KOPT-K1 (cell line): ENCODE measurements around the gene CDC27.

Experiments
- H3K27ac ChIP-seq: fragments of 200-600 bp; sonication (generic); 2 replicates; pipeline ENCODE4 v1.5.1; 2016; ENCODE audit warnings: antibody characterized with exemption, mild to moderate bottlenecking, low read depth, low read length; ENCODE audit not compliant: poor library complexity, severe bottlenecking
- H3K36me3 ChIP-seq: fragments of 200-600 bp; sonication (generic); 2 replicates; pipeline ENCODE4 v1.5.1; 2017; ENCODE audit warnings: antibody characterized with exemption, mild to moderate bottlenecking, low read length, moderate library complexity; ENCODE audit not compliant: insufficient read depth
- H3K9me3 ChIP-seq: fragments of 200-600 bp; sonication (generic); 2 replicates; pipeline ENCODE4 v1.5.1; 2017; ENCODE audit warnings: antibody characterized with exemption, low read length, mild to moderate bottlenecking; ENCODE audit not compliant: insufficient read depth, poor library complexity, severe bottlenecking

Gene CDC27, protein sequence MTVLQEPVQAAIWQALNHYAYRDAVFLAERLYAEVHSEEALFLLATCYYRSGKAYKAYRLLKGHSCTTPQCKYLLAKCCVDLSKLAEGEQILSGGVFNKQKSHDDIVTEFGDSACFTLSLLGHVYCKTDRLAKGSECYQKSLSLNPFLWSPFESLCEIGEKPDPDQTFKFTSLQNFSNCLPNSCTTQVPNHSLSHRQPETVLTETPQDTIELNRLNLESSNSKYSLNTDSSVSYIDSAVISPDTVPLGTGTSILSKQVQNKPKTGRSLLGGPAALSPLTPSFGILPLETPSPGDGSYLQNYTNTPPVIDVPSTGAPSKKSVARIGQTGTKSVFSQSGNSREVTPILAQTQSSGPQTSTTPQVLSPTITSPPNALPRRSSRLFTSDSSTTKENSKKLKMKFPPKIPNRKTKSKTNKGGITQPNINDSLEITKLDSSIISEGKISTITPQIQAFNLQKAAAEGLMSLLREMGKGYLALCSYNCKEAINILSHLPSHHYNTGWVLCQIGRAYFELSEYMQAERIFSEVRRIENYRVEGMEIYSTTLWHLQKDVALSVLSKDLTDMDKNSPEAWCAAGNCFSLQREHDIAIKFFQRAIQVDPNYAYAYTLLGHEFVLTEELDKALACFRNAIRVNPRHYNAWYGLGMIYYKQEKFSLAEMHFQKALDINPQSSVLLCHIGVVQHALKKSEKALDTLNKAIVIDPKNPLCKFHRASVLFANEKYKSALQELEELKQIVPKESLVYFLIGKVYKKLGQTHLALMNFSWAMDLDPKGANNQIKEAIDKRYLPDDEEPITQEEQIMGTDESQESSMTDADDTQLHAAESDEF

DNA sequence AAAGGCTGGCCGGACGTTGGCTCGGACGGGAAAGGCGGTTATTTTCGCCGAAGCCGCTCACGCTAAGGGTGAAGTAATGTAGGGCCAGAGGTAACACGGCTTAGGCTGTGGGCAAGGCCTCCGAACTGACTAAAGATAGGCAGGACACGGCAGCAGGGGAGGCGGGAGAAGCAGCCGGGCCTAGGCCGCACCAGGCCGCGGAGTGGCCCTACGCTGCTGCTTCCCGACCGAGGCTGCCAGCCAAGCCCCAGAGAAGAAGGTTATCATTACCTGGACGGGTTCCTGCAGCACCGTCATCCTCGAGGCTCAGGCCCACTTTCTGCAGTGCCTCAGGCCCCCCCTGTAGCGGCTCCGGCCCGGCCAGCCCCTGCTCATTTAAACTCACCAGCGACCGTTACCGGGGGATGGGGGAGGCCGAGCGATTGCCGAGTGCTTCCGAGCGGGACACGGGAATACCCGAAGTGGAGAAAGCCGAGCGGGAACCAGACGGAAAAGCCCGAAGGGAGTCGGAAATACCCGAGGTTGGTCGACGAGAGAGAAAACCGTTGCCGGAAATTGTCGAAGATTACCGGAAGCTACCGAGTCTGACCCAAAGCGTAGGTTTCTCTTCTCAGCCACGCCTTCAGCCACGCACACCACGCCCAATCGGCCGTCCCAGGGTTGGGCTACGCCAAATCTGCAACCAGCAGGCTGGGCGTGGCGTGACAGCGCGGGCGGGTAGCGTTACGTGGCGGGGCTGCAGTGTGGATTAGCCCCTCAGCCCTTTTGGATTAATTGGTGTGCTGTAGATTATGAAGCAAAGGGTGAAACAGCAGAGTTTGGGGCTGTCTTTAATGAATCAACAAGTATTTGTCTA is at the start of gene CDC27:
Gene CDC27 (minus strand): TSS at position 420 of the 856 bp plus-strand sequence. CDS start 123 bp downstream, at position 297.
- H3K27ac ChIP-seq: peak within 1 kb of the TSS; percentile 98
- H3K9me3 ChIP-seq: no peaks in the 10 kb centered on the region
- peaks cover 14% of the 10 kb centered on the region for H3K36me3 ChIP-seq

DNA sequence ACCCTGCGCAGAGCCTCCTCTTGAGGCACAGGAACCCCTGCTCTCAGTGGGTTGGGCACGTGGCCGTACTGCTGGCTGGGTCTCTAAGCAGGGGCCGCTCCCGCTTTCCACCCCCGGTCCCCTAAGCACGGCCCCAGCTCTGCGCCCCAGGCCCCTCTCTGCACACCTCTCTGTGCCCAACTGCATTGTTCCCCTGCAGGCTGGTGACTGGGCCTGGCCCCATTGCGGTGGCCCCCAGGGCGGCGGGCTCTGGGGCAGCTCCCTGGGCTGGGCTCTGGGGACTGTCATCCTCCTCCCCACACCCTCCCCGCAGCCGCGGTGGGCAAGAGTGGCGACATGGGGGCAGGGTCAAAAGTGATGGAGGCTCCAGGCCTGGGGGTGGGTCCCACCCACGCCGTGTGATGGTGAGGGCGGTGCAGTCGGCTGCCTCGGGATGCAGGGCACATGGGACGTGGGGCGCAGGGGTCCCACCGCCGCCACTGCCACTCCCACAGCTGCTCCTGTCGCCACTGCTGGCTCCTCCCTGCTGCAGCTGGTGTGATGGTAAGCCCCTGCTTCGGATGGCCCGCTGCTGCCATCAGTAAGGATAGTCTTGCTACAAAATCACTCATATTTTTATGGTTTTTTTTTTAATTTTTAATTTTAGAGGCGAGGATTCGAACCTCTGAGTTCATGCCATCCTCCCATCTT is 49.4 kb upstream of the CDC27 start:
- Histone ChIP-seq H3K36me3 (no peaks in the 10 kb centered on the region), H3K9me3 (peaks cover 18% of the 10 kb centered on the region), H3K27ac (no peak overlapping the region)

DNA sequence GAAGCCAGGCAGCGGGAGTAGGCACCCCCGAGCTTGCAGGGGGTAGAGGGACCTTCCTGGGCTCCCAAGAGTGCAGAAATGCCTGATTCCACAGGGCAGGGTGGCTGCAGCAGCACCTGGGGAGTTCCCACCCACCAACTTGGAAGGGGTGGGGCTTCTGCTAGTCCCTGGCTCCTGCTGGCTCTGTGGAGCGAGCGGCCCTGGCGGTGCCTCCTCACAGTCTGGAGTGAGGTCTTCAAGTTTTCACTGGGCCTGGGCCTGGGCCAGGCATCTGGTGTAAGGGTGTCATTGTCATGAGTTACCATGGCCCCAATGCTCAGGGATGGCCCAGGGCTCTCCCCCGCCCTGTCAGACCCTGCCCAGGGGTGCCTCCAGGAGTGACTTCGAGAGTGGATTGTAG is 48.7 kb upstream of the CDC27 start:
- Histone ChIP-seq H3K27ac (no peak overlapping the region), H3K9me3 (peaks cover 18% of the 10 kb centered on the region), H3K36me3 (no peaks in the 10 kb centered on the region)

- no peaks in the 10 kb centered on the region for H3K36me3 ChIP-seq
- no peak overlapping the region for H3K27ac ChIP-seq
- peaks cover 18% of the 10 kb centered on the region for H3K9me3 ChIP-seq
Observed at GRCh38 chr17:47235923-47236322, 46.8 kb upstream of the CDC27 start.

DNA sequence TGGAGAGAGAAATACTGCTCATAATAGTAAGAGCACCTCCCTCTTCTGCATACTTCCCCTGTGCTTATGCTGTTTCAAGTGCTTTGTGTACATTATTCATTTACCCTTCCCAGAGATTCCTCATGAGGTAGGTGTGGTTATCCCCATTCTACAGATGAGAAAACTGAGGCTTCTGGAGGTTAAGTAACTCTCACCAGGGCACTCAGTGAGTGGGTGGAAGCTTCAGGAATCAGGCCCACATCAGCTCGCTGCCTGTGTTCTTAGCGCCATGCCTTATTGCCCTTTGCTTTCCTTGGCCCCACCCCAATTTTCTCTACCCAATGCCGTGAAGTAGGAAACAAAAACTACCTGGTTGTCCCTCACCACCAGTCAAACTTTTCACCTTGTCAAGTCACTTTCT is 46.4 kb upstream of the CDC27 start:
- Histone ChIP-seq H3K9me3 (peaks cover 18% of the 10 kb centered on the region), H3K27ac (no peak overlapping the region), H3K36me3 (no peaks in the 10 kb centered on the region)

GRCh38 chr17:47232465-47232864 is 43.4 kb upstream of the CDC27 start:
- no peaks in the 10 kb centered on the region for H3K36me3 ChIP-seq
- no peak overlapping the region for H3K27ac ChIP-seq
- peaks cover 11% of the 10 kb centered on the region for H3K9me3 ChIP-seq

- Histone ChIP-seq H3K27ac (no peak overlapping the region), H3K36me3 (no peaks in the 10 kb centered on the region)
Observed at GRCh38 chr17:47231866-47232265, 42.8 kb upstream of the CDC27 start.

DNA sequence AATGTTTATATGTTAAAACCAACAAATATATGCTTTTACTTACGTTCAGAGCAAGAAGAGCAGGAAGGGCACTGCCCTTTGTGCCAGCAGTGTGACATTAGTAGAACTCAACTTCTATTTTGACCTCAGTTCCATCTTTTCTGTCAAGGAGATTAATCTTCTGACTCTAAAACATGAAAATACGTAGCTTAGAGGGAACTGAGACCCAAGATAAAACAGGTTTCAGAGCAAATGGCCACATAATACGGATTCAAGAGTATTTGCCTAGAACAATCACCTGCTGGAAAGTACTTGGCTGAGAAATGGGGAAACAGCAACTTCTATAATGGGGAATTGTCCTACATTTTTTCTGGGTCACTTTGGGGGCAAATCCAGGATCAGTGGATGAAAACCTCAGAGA is 42.2 kb upstream of the CDC27 start:
- Histone ChIP-seq H3K27ac (no peak overlapping the region), H3K36me3 (no peaks in the 10 kb centered on the region), H3K9me3 (peaks cover under 1% of the 10 kb centered on the region)

More at GRCh38 chr17:47231866-47232265, 42.8 kb upstream of the CDC27 start:
- H3K9me3 ChIP-seq: peaks cover 5% of the 10 kb centered on the region

DNA sequence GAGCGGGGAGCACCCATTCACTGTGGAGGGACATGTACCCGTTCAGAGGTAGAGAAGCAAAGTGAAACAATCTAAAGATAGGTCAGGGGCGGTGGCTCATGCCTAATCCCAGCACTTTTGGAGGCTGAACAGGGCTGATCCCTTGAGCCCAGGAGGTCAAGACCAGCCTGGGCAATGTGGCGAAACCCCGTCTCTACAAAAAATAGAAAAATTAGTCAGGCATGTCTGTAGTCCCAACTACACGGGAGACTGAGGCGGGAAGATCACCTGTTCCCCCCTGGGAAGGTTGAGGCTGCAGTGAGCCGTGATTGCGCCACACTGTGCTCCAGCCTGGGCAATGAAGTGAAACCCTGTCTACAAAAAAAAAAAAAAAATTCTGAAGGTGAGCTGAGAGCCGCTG is 41.8 kb upstream of the CDC27 start:
- no peak overlapping the region for H3K27ac ChIP-seq
- H3K9me3 ChIP-seq: no peaks in the 10 kb centered on the region
- no peaks in the 10 kb centered on the region for H3K36me3 ChIP-seq

GRCh38 chr17:47229535-47230443 is 40.7 kb upstream of the CDC27 start:
- H3K9me3 ChIP-seq: peaks cover 2% of the 10 kb centered on the region
- H3K36me3 ChIP-seq: no peaks in the 10 kb centered on the region
- no peak overlapping the region for H3K27ac ChIP-seq

DNA sequence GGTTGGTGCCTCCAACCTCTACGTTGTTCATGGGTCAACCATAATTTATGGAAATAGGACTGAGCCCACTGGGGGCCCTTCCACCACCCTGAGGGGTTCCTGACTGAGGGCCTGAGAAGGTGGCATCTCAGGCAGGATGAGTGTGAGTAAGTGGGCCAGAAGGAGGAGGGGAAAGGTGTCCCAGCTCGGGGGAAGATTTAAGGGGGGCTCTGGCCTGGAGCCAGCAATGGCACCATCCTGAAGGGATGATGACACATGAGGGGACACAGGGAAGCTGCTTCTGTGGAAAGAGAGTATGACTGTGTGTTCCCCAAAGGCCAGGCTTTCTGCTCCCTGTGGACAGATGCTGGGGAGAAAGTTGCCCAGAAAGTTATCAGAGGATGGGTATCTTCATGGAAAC is 38.8 kb upstream of the CDC27 start:
- H3K27ac ChIP-seq: no peak overlapping the region
- H3K36me3 ChIP-seq: no peaks in the 10 kb centered on the region
- H3K9me3 ChIP-seq: peaks cover 20% of the 10 kb centered on the region

DNA sequence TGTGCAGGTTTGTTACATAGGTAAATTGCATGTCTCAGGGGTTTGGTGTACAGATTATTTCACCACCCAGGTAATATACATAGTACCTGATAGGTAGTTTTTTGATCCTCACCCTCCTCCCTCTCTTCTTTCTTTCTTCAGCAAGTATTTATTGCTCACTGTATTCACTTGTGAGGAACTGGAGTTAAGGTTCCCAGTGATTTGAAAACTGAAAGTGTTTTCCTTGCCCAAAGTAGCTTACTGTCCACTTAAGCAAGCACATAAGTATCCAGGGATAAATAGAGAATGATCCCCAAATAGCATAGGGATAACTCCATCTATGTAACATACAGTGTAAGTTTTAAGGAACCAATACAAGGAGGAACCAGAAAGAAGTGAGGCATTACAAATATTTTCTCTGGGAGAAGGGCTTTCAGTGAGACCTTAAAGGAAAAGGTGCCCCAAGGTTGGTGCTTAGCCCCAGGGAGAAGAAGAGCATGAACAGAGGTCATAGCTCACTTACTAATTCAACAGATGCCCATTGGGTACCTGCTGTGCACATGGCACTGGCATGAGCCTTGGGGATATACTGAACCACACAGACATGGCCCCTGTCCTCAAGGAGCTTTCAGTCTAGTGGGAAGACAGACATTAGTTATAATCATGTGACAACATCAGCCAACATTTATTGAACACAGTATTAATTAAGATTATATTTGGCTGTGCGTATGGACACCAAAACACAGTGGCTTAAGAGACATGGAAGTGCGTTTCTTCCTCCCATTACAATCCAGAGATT is 37.0 kb upstream of the CDC27 start:
- Histone ChIP-seq H3K9me3 (peaks cover 20% of the 10 kb centered on the region), H3K27ac (no peak overlapping the region), H3K36me3 (no peaks in the 10 kb centered on the region)

DNA sequence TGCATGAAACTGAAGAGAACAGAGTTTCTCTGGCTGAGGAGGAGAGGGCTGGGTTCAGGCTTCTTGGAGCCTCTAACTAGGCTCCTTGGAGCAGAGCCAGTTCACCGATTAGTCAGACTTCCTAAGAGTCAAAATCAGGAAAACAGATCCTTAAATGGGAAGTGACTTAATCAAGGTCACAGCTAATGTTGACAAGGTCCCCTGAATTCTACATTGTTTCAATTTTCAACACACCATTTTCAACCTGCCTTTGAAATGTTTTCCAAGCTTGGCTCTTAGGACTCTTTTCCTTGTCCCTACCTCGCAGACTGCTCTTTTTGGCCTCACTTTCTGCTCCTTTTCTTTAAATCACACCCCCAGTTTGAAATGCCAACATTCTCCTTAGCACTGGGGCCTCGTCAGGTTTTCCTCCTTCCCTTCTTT is 36.4 kb upstream of the CDC27 start:
- Histone ChIP-seq H3K9me3 (peaks cover 20% of the 10 kb centered on the region), H3K27ac (no peak overlapping the region), H3K36me3 (no peaks in the 10 kb centered on the region)
